Panc1 (cell line): ENCODE measurements around the gene GUSB. TPM values are rescaled to one million over a fixed set of nuclear protein-coding genes. Genes with fewer than 3 reads are reported as not detected.

Experiments
- ATAC-seq: fragments of 200-7000 bp; cut with Tn5 transposase; 2 replicates; pipeline ENCODE4 v1.9.1; 2020; ENCODE audit warnings: mild to moderate bottlenecking, moderate library complexity
- BruUV-seq: library from RNA; stranded (reverse); fragments of 400-500 nt; replicated peaks from 2 replicates; lab custom pipeline; 2021; lab: Mats Ljungman, UMichigan
- CTCF ChIA-PET: fragments of 300-600 bp; sonication (Branson Sonifier 250); formaldehyde crosslinking; loops from one replicate; lab custom pipeline; 2022; ENCODE audit warnings: antibody characterized with exemption; lab: Charles Lee
- POLR2A ChIA-PET: fragments of 300-600 bp; sonication (Branson Sonifier 250); formaldehyde crosslinking; loops from one replicate; lab custom pipeline; 2022; ENCODE audit warnings: antibody characterized with exemption; lab: Charles Lee
- DNase-seq: peaks from one replicate; pipeline ENCODE4 v3.0.0-alpha.2; 2010; ENCODE audit warnings: low read depth, low spot score
- H3K27ac ChIP-seq: 2 replicates; pipeline ENCODE4 v1.5.1; 2011; ENCODE audit warnings: mild to moderate bottlenecking, low read length, inconsistent platforms
- H3K27me3 ChIP-seq: fragments of 200-500 bp; sonication (Bioruptor generic); 2 replicates; pipeline ENCODE4 v1.6.0; 2014; ENCODE audit warnings: low read length, inconsistent platforms; ENCODE audit not compliant: control insufficient read depth, insufficient read depth
- H3K36me3 ChIP-seq: fragments of 200-500 bp; sonication (Bioruptor generic); 2 replicates; pipeline ENCODE4 v1.5.1; 2014; ENCODE audit warnings: inconsistent platforms, mild to moderate bottlenecking, low read length, moderate library complexity; ENCODE audit not compliant: control insufficient read depth, insufficient read depth
- H3K4me1 ChIP-seq: 2 replicates; pipeline ENCODE4 v1.5.1; 2011; ENCODE audit warnings: inconsistent platforms, mild to moderate bottlenecking, low read length, moderate library complexity; ENCODE audit not compliant: control insufficient read depth, insufficient read depth
- H3K4me3 ChIP-seq, 2 experiments: 2 replicates each; pipeline ENCODE4 v1.5.1; 2011 to 2012; ENCODE audit warnings: low read depth in 2 of 2, low read length in 2 of 2, mild to moderate bottlenecking in 2 of 2, inconsistent platforms in 1 of 2, moderate library complexity in 1 of 2
- H3K9me3 ChIP-seq: fragments of 200-500 bp; sonication (Bioruptor generic); 2 replicates; pipeline ENCODE4 v1.5.1; 2014; ENCODE audit warnings: low read depth, mild to moderate bottlenecking, inconsistent platforms, low read length, moderate library complexity; ENCODE audit not compliant: control insufficient read depth, insufficient read depth
- POLR2AphosphoS5 ChIP-seq: IDR thresholded peaks from 2 replicates; pipeline ENCODE4 v1.6.1; 2012; ENCODE audit warnings: mild to moderate bottlenecking, low read depth, low read length, moderate library complexity
- SIN3A ChIP-seq: IDR thresholded peaks from 2 replicates; pipeline ENCODE4 v1.6.1; 2012; ENCODE audit warnings: low read depth, mild to moderate bottlenecking, low read length, moderate library complexity, borderline replicate concordance; ENCODE audit not compliant: insufficient read depth
- TCF7L2 ChIP-seq: IDR thresholded peaks from 2 replicates; pipeline ENCODE4 v1.6.1; 2011; ENCODE audit warnings: mild to moderate bottlenecking, low read depth, low read length, inconsistent platforms
- in situ Hi-C: cut with HindIII; loops from 2 replicates; pipeline ENCODE4 v1.10.0; 2016; ENCODE audit warnings: low sequenced_read_pairs, low pct_unique_long_range_greater_than_20kb
- intact Hi-C: fragments of 100-400 bp; cut with micrococcal nuclease; formaldehyde crosslinking; loops from one replicate; pipeline ENCODE4 v1.10.0; 2022; ENCODE audit not compliant: unreplicated experiment
- total RNA-seq: library from RNA; stranded (reverse); gene quantifications from one replicate; pipeline ENCODE4 v1.2.1, GENCODE V29; 2021; ENCODE audit not compliant: unreplicated experiment
- TF ChIP-seq, protein P1 (sequence below), 2 experiments: IDR thresholded peaks; 2 replicates each; pipeline ENCODE4 v1.6.1; 2011 to 2012; ENCODE audit warnings: low read depth in 2 of 2, control low read depth in 1 of 2, low read length in 1 of 2, mild to moderate bottlenecking in 1 of 2, moderate library complexity in 1 of 2; ENCODE audit not compliant: insufficient read depth in 1 of 2
- TF ChIP-seq, protein P2 (sequence below): fragments of 450-650 bp; IDR thresholded peaks from 2 replicates; pipeline ENCODE4 v1.5.1; 2017; ENCODE audit warnings: mild to moderate bottlenecking

The GUSB gene
- total RNA-seq, 1 experiment from 2014 or later: 47.4 TPM

- BruUV-seq: no TSS peak
- Histone ChIP-seq H3K27me3 (no peaks in the 10 kb centered on the region), H3K9me3 (no peaks in the 10 kb centered on the region), H3K27ac (no peak overlapping the region), H3K4me1 (no peaks in the 10 kb centered on the region), H3K36me3 (no peaks in the 10 kb centered on the region), H3K4me3 (no peak overlapping the region)
- ChIA-PET CTCF (no interaction called here), POLR2A (interaction anchor here (0.7 kb wide), 1 partner anchor 87 kb away, joined by 5 read pairs; no protein-coding TSS in a partner anchor)
- DNase-seq (no peak), ATAC-seq (no peak)
- intact Hi-C loops: no loop called here
- in situ Hi-C loops: no loop called here
- TF ChIP-seq POLR2AphosphoS5 (no peak), TCF7L2 (no peak), SIN3A (no peak)
- TF ChIP-seq, protein P1, sequence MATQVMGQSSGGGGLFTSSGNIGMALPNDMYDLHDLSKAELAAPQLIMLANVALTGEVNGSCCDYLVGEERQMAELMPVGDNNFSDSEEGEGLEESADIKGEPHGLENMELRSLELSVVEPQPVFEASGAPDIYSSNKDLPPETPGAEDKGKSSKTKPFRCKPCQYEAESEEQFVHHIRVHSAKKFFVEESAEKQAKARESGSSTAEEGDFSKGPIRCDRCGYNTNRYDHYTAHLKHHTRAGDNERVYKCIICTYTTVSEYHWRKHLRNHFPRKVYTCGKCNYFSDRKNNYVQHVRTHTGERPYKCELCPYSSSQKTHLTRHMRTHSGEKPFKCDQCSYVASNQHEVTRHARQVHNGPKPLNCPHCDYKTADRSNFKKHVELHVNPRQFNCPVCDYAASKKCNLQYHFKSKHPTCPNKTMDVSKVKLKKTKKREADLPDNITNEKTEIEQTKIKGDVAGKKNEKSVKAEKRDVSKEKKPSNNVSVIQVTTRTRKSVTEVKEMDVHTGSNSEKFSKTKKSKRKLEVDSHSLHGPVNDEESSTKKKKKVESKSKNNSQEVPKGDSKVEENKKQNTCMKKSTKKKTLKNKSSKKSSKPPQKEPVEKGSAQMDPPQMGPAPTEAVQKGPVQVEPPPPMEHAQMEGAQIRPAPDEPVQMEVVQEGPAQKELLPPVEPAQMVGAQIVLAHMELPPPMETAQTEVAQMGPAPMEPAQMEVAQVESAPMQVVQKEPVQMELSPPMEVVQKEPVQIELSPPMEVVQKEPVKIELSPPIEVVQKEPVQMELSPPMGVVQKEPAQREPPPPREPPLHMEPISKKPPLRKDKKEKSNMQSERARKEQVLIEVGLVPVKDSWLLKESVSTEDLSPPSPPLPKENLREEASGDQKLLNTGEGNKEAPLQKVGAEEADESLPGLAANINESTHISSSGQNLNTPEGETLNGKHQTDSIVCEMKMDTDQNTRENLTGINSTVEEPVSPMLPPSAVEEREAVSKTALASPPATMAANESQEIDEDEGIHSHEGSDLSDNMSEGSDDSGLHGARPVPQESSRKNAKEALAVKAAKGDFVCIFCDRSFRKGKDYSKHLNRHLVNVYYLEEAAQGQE (IDR thresholded peaks at IDR 0.05; ENCODE audit: insufficient read depth in 1 of 2, low read depth in 2 of 2, low read length in 1 of 2): no peak
- TF ChIP-seq, protein P2, sequence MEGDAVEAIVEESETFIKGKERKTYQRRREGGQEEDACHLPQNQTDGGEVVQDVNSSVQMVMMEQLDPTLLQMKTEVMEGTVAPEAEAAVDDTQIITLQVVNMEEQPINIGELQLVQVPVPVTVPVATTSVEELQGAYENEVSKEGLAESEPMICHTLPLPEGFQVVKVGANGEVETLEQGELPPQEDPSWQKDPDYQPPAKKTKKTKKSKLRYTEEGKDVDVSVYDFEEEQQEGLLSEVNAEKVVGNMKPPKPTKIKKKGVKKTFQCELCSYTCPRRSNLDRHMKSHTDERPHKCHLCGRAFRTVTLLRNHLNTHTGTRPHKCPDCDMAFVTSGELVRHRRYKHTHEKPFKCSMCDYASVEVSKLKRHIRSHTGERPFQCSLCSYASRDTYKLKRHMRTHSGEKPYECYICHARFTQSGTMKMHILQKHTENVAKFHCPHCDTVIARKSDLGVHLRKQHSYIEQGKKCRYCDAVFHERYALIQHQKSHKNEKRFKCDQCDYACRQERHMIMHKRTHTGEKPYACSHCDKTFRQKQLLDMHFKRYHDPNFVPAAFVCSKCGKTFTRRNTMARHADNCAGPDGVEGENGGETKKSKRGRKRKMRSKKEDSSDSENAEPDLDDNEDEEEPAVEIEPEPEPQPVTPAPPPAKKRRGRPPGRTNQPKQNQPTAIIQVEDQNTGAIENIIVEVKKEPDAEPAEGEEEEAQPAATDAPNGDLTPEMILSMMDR: no peak
Observed at GRCh38 chr7:65972976-65973375, 9.0 kb downstream of the GUSB start.

- no peak overlapping the region for H3K4me3 ChIP-seq
- no peaks in the 10 kb centered on the region for H3K27me3 ChIP-seq
- in situ Hi-C loops (no loop called here), intact Hi-C loops (no loop called here)
- POLR2A ChIA-PET: interaction anchor here (0.6 kb wide), 1 partner anchor 19 kb away, joined by 5 read pairs; no protein-coding TSS in a partner anchor
- DNase-seq: no peak
- H3K27ac ChIP-seq: no peak overlapping the region
- BruUV-seq: no TSS peak
- CTCF ChIA-PET: interaction anchor here (0.7 kb wide), 1 partner anchor 112 kb away, joined by 5 read pairs; no protein-coding TSS in a partner anchor
- TF ChIP-seq SIN3A (no peak), TCF7L2 (no peak), POLR2AphosphoS5 (no peak)
- TF ChIP-seq, protein P1 (IDR thresholded peaks at IDR 0.05; ENCODE audit: insufficient read depth in 1 of 2, low read depth in 2 of 2, low read length in 1 of 2): no peak
- TF ChIP-seq, protein P2: no peak
- no peak for ATAC-seq
- no peaks in the 10 kb centered on the region for H3K4me1 ChIP-seq
- H3K9me3 ChIP-seq: no peaks in the 10 kb centered on the region
- no peaks in the 10 kb centered on the region for H3K36me3 ChIP-seq
Observed at GRCh38 chr7:65971021-65971420, 11.0 kb downstream of the GUSB start.
